ENCODE data around the gene CCDC149. TPM values are rescaled to one million over a fixed set of nuclear protein-coding genes. Genes with fewer than 3 reads are reported as not detected.

Gene CCDC149
- total RNA-seq, 2 donors from 2014 or later: 4.9 to 5.5 TPM

- no peak overlapping the region for H3K27ac ChIP-seq (ENCODE audit: low read depth, low read length)
- Mint-ChIP-seq H3K4me3 (no peak overlapping the region), H3K4me1 (peaks cover 10% of the 10 kb centered on the region), H3K27me3 (ENCODE audit: insufficient read depth) (peaks cover 3% of the 10 kb centered on the region), H3K36me3 (ENCODE audit: low read depth) (no peaks in the 10 kb centered on the region), H3K9me3 (no peaks in the 10 kb centered on the region), H3K27ac (no peak overlapping the region)
- no peak for DNase-seq
- no peak overlapping the region for H3K4me3 ChIP-seq (ENCODE audit: low read length)
- TF ChIP-seq CTCF (conservative IDR thresholded peaks at IDR 0.05): no peak
- H3K9me3 ChIP-seq (ENCODE audit: control insufficient read depth, low read length): no peaks in the 10 kb centered on the region
- 95% methylated on average over 5 of the region's 5 CpGs; no CpG with 5 or more reads in 1 of the 2 experiments for WGBS, 2 experiments (ENCODE audit: insufficient coverage in 1 of 2, insufficient read length in 1 of 2)
- H3K4me1 ChIP-seq (ENCODE audit: control insufficient read depth, insufficient read depth, low read length): no peaks in the 10 kb centered on the region
- H3K9ac ChIP-seq (ENCODE audit: extremely low read depth, low read length, poor library complexity, severe bottlenecking): no peak overlapping the region
- H3K36me3 ChIP-seq (ENCODE audit: control insufficient read depth, insufficient read depth, low read length): no peaks in the 10 kb centered on the region
- H3K27me3 ChIP-seq (ENCODE audit: control insufficient read depth, insufficient read depth, low read length, poor library complexity, severe bottlenecking): no peaks in the 10 kb centered on the region
These were observed 59.7 kb downstream of the CCDC149 start for GRCh38 chr4:24853142-24853541.

GRCh38 chr4:24850674-24851073, 62.2 kb downstream of the CCDC149 start:
- no peaks in the 10 kb centered on the region for H3K9me3 ChIP-seq (ENCODE audit: control insufficient read depth, low read length)
- Mint-ChIP-seq H3K4me1 (peaks cover 18% of the 10 kb centered on the region), H3K27ac (no peak overlapping the region), H3K4me3 (no peak overlapping the region), H3K36me3 (ENCODE audit: low read depth) (no peaks in the 10 kb centered on the region), H3K9me3 (no peaks in the 10 kb centered on the region), H3K27me3 (ENCODE audit: insufficient read depth) (peaks cover 3% of the 10 kb centered on the region)
- H3K4me1 ChIP-seq (ENCODE audit: control insufficient read depth, insufficient read depth, low read length): peaks cover 6% of the 10 kb centered on the region
- H3K4me3 ChIP-seq (ENCODE audit: low read length): no peak overlapping the region
- H3K36me3 ChIP-seq (ENCODE audit: control insufficient read depth, insufficient read depth, low read length): no peaks in the 10 kb centered on the region
- WGBS, 2 experiments (ENCODE audit: insufficient coverage in 1 of 2, insufficient read length in 1 of 2): 92% methylated on average over 1 of the region's 1 CpG; no CpG with 5 or more reads in 1 of the 2 experiments
- no peak overlapping the region for H3K27ac ChIP-seq (ENCODE audit: low read depth, low read length)
- no peaks in the 10 kb centered on the region for H3K27me3 ChIP-seq (ENCODE audit: control insufficient read depth, insufficient read depth, low read length, poor library complexity, severe bottlenecking)
- no peak for TF ChIP-seq CTCF (conservative IDR thresholded peaks at IDR 0.05)
- no peak overlapping the region for H3K9ac ChIP-seq (ENCODE audit: extremely low read depth, low read length, poor library complexity, severe bottlenecking)
- DNase-seq: no peak

GRCh38 chr4:24849756-24850155, 63.1 kb downstream of the CCDC149 start:
- Histone ChIP-seq H3K4me3 (ENCODE audit: low read length) (no peak overlapping the region), H3K4me1 (ENCODE audit: control insufficient read depth, insufficient read depth, low read length) (peaks cover 6% of the 10 kb centered on the region), H3K27ac (ENCODE audit: low read depth, low read length) (no peak overlapping the region), H3K36me3 (ENCODE audit: control insufficient read depth, insufficient read depth, low read length) (no peaks in the 10 kb centered on the region), H3K9ac (ENCODE audit: extremely low read depth, low read length, poor library complexity, severe bottlenecking) (no peak overlapping the region), H3K9me3 (ENCODE audit: control insufficient read depth, low read length) (no peaks in the 10 kb centered on the region), H3K27me3 (ENCODE audit: control insufficient read depth, insufficient read depth, low read length, poor library complexity, severe bottlenecking) (no peaks in the 10 kb centered on the region)
- Mint-ChIP-seq H3K4me3 (no peak overlapping the region), H3K36me3 (ENCODE audit: low read depth) (no peaks in the 10 kb centered on the region), H3K4me1 (peaks cover 18% of the 10 kb centered on the region), H3K27ac (no peak overlapping the region), H3K27me3 (ENCODE audit: insufficient read depth) (peaks cover 2% of the 10 kb centered on the region), H3K9me3 (no peaks in the 10 kb centered on the region)
- no peak for DNase-seq
- TF ChIP-seq CTCF (conservative IDR thresholded peaks at IDR 0.05): no peak
- WGBS, 2 experiments (ENCODE audit: insufficient coverage in 1 of 2, insufficient read length in 1 of 2): 60 to 93% methylated on average over 1 to 2 of the region's 2 CpGs
